Adipose tissue (tissue), 3 donors: ENCODE data around the gene SNX3. TPM values are rescaled to one million over a fixed set of nuclear protein-coding genes. Genes with fewer than 3 reads are reported as not detected.

Experiments
- H3K27ac ChIP-seq: one replicate; pipeline ENCODE4 v1.5.1; 2013; ENCODE audit warnings: low read depth, low read length
- WGBS, 3 donors: extraction: QIAGEN DNeasy Blood & Tissue Kit; methylation state at CpG; one replicate each; pipeline ENCODE4 v1.1.7; 2013; 5-methylcytosine and 5-hydroxymethylcytosine counted together
- polyA plus RNA-seq, 3 donors: library from polyadenylated mRNA; stranded (reverse); fragments of 200-250 nt; gene quantifications; one replicate each; pipeline ENCODE4 v1.2.3, GENCODE V29; 2013
- donor health status: healthy with polysubstance abuse.
- donor health status: Bipolar disorder and iron deficiency.
- donor health status: healthy.

SNX3 gene
- polyA plus RNA-seq, 3 donors, result 91.6 to 430 (median 244) TPM

DNA sequence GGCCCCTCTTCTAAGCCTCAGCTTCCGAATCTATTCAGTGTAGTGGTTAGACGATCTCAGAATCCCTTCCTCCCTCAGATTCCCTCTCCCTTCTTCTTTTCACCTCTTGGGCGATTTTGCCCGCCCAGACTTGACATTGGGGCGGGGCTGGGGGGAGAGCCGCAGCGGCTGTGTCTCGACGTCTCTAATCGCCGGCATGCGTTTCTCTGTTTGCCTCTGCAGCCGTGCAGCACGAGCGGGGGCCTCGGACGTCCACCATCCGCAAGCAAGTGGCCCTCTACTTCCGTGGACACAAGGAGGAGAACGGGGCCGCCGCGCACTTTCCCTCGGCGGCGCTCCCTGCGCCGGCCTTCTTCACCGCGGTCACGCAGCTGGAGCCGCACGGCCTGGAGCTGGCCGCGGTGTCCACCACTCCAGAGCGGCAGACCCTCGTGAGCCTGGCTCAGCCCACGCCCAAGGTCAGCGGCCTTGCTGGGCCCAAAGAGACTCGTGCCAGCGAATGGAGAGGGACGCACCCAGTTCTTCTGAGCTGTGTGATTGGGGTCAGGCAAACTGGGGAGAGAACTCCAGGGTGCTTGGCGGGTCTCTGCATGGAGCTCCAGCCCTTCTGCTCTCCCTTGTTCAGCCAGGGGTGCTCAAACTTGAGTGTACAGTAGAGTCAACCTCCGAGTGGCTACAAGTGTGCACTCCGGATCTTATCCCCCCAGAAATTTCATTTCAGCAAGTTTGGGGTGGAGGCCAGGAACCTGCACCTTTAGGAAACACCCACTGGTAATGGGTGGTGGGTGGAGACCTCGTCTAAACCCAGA, 84.4 kb downstream of the SNX3 start:
- H3K27ac ChIP-seq, result no peak overlapping the region
- WGBS, 3 donors, result 13 to 19% (median 13%) methylated on average over 46 of the region's 46 CpGs

DNA sequence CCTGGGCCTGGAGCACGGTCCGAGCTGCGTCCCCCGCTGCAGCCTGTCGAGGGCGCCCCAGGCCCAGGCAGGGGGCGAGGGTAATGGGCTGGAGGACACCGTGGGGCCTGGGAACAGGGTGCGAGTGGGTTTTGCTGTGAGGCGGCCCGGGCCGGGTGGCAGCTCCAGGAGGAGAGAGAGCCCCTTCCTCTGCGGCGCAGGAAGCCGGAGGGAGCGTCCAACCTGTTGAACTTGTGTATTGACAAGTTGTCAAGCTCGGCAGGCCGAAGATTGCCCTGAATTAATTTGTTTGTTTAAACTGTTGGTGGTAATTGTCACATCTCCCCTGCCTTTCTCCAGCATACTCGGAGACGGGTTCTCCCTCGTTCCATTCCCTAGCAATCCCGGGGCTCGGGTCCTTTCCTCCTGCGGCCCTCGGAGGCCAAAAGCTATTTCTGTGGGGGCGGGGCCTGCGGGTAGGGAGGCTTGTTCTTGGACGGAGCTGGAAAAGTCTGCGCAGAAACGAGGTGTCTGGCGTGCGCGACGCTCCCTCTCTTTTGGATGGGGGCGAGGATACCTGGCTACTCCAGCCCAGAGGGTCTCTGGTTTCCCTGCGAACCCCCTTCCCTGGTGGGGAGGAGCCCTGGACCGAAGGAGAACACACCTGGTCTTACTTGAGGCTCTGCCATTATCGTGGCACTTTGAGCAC, 85.1 kb downstream of the SNX3 start:
- no peak overlapping the region for H3K27ac ChIP-seq
- 2 to 4% (median 3%) methylated on average over 38 of the region's 38 CpGs for WGBS, 3 donors

DNA sequence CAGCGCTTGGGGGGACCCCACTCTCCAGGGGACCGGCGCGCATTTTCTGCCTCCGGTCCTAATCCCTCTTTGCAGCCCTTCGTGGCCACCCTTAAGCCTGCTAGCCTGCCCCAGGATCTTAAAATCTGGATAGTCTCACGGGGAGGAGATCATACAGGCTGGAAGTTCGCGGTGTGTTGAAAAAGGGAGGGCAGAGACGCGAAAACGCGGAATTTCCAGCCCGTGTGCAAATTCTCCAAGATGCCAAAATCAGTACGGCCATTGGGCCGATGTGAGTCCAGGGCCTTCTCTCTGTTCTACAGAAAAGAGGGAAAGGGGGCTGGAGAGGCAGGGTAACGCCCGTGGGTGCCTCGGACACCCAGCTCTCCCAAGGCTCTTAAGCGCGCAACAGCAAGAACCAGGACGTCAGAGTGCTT, 85.7 kb downstream of the SNX3 start:
- WGBS, 3 donors, result 8 to 17% (median 11%) methylated on average over 22 of the region's 22 CpGs
- H3K27ac ChIP-seq, result no peak overlapping the region

DNA sequence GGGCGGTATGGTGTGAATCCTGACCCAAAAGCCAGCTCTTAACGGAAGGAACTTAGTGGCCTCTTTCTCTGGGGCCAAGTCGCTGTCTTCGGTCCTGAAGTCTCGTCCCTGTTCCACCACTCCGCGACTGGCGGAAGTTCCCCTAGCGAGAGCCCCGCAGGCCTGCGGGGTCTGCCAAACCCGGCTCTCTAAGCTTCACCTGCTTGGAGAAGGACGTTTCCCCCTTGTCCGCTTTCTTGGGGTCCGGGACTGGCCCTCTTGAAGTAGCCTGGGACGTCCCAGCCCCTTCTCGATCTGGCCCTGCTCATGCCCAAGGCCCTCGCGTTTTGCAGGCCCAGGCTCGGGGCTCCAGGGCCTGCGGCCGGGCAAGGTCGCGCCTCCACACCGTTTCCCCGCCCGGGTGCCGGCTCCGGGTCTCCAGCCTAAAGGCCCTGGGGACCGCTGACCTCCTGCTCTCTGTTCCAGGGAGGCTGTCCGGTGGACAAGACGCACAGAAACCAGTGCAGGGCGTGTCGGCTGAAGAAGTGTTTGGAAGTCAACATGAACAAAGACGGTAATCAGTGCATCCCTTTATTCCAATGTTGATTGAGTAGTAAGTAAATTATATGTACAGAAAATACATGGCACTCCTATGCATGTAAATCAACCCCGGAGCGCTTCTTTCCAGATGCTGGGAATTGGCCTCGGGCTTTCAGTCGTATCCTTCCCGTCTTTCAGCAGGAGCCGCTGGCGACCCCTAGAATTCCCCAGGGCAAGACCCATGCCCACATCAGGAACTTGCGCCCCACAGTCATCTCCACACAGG, 86.3 kb downstream of the SNX3 start:
- no peak overlapping the region for H3K27ac ChIP-seq
- WGBS, 3 donors, result 11 to 25% (median 12%) methylated on average over 43 of the region's 43 CpGs

DNA sequence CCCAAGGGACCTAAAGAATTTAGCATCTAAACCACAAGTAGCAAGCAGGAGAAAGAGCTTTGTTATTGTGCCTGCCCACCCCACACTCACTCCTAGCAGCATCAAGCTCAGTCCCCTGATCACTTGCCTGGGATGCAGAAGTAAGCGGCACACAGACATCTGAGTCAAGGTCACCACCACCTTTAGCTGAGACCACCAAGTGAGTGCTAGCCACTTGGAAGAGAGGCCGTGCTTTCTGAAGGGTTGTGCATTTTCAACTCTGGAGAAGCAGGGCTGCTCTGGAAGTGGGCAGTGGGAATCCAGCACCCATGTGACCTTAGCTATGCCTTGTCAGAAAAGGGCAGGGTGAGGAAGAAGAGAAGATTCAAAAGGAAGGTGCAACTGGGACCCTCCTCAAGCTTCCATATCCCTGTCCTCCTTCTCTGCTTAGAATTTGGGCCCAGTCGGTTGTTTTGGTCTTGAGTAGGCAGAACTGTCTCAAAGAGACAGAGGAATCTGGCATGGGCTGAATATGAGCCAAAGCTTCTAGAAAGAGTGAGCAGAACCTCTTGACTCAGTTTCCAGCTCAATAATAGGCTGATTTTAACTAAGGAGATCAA, 88.8 kb downstream of the SNX3 start:
- 46 to 57% (median 50%) methylated on average over 3 of the region's 3 CpGs for WGBS, 3 donors

DNA sequence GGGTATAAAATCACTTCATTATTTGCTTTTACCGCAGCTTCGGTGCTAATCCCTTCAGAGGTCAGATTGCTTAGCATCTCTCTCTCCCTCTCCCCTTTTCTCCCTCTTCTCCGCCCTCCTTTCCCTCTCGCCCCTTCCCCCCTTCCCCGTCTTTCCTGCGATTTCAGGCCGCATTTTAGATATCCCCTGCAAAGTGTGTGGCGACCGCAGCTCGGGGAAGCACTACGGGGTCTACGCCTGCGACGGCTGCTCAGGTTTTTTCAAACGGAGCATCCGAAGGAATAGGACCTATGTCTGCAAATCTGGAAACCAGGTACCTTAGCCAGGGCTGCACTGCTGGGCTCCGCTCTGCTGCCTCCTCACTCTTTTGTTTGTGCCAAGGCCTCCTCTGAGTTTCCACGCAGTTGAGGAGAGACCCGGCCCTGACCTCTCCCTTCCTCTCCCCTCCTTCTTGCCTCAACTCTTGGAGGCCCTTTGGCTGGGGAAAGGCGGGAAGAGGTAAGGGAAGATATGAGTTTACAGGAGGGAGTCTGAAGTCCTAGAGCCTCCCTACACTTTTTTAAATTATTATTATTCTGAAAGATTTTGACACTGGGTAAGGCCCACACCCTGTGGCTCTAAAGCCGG, 89.4 kb downstream of the SNX3 start:
- H3K27ac ChIP-seq, result no peak overlapping the region
- WGBS, 3 donors, result 33 to 40% (median 34%) methylated on average over 21 of the region's 21 CpGs

More for the DNA sequence above, 88.8 kb downstream of the SNX3 start:
- H3K27ac ChIP-seq, result no peak overlapping the region

DNA sequence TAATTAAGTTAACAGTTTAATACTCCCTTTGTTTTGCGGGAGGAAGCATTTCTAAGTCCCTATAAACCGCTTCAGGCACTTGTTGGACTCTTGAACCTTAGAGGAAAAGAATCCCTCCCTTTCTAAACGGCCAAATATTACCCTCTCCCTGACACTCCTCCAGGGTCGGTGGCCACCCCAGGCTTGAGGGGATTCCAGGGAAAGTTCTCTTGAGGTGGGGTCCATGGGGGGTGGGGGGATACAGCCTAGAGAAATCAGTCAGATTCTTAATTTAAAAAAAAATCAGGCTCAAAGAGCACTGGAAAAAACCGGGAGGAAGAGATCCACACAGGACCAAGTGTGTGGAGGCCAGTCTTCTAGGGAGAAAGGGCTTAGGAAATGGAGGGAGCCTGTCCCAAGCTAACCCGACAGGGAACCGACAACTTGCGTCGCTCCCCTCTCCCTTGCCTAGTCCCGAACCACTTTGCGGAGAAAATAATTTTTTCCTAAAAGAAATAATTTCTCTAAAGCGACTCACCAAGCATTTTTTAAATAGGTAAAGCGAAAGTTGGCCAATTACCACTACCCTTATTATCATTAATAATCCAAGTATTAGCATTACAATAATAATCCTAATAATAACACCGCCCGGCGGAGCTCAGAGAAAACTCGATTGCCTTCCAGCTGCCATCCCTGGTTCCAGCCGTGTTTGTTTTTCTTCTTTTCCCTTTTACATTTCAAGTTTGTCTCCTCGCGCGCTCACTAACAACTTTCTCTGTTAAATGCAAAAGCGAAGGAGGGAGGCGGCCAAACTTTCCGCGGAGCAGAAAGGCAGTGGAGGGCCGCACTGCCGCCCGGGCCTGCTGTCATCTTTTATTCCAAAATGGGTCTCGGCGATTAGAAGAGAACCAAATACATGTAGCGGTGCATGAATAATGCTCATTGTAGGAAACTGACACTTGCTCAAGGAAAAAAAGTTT, 90.2 kb downstream of the SNX3 start:
- H3K27ac ChIP-seq, result no peak overlapping the region
- 22 to 25% (median 22%) methylated on average over 31 of the region's 31 CpGs for WGBS, 3 donors

DNA sequence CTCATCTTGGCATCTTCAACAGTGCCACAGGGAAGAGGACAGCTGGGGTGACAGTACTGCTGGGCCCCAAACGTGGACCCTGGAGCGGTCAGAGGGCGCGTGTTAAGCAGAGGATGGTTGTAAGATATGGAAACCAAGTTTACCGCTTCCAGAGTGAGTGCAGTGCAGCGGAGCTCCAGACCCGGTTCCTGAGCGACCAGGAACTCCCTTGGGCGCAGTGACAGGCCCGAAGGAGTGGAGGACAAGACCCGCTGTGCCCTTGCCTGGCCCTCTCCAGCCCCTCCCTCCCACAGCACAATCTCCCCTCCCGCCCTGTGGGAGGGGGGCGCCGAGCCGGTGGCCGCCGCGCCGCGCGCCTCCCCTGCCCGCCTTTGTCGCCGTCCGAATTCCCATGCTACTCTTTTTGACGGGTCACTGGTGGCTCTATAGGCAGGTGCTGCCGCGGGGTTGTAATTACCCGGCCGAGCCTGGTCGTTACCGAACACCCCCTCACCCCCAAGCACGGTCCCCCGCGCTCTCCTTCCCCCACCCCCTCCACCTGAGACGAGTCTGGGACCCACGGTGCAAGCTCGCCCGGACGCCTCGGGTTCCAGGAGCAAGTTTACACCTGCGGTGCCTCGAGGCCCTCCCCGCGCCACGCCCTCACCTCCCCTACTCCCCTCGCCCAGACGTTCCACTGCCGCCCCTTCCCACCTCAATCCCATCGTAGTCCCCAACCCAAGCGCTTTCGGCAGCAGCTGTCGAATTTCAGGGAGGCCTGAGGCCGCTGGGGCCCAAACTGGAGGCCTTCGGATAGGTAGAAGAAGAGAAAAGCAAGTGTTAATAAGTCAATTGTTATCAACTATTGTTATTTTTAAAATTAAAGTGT, 91.1 kb downstream of the SNX3 start:
- H3K27ac ChIP-seq, result no peak overlapping the region
- WGBS, 3 donors, result 9 to 14% (median 11%) methylated on average over 54 to 55 of the region's 55 CpGs

DNA sequence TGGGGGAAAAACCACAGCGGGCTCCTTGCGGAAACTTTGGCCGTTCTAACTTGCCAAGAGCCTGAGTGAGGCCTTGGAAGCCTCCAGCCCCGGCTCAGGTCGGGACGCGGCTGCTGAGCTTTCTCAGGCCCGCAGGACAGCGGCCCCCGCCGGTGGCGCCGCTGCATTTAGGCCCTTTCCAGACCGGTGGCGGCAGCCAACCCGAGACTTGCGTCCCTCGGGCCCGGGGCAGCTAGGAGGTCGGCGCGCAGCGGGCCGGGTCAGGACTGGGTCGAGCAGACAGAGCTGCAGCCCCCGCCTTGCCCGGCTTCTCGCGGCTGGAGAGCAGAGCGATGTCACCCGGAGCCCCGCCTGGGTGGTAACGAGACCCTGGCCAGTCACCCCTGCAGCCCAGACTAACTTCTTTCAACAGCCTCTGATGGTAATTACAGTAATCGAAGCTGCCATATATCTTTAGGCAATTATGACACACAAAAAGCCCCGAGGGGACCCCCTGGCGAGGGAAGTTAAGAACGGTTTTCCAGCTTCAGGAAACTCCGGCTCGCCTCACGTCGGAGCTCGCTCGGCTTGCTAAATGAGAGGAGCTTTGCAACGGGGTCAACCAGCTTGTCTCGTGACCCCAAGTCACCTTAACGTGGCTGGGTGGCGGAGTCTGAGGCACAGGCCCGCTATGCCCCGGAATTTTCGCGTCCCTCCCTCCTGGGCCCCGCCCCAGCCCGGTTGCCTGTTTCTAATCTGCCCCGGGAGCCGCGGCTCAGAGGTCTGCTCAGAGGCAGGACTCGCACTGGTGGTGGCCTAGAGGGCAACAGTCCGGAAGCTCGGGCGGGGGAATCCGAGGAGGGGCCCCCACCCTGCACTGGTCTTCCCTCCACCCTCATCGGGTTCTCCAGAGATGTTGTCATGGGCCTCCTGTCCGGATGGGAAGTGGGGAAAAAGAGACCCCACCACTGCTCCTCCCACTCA, 92.1 kb downstream of the SNX3 start:
- 2 to 5% (median 3%) methylated on average over 63 of the region's 63 CpGs for WGBS, 3 donors
- no peak overlapping the region for H3K27ac ChIP-seq

DNA sequence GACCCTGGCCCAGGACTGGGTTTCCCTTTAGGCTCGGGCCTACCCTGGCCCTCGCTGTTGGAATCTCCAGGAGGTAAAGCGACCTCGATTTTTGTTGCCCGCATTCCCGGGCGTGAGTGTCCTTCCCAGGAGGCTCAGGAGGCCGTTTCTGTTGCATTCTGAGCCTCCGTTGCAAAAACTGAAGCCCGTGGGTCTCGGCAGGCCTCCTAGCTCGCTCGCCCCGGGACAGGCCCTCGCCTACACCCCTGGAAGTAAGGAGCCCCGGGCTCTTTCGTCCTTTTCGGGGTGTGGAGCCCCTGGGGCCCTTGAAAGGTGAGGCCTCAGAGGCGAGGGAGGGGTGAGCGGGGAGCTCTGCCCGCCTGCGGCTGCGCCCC, 92.8 kb downstream of the SNX3 start:
- WGBS, 3 donors, result 16 to 30% (median 26%) methylated on average over 23 of the region's 23 CpGs
- H3K27ac ChIP-seq, result no peak overlapping the region

DNA sequence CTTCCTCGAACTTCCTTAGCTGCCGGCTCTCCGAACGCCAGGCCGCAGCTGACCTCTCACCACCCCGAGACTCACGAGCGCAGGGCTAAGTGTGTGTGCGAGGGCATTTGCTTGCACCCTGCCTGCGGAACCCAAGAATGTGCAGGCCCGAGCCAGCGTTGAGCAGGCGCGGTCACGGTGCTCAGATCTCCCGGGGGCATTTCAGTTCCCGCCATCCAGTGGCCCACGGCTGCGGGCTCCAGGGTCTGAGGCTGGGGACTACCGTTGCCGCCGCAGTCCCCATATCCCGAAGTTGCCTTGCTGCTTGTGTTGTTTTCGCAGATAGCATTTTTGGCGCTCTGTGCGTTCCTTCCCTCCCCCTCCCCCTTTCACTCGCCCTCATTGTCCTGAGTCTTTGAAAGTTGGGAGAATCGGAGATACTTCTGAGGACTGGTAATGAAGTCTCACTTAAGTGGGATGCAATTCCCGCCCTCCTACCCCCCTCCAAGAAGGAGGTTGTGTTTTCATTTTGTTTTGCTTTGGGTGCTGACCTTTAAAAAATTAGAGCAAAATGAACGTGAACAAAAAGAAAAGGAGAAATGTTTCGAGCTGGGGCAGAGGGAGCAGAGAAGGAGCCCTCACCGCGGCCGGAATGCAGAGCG, 93.3 kb downstream of the SNX3 start:
- H3K27ac ChIP-seq, result no peak overlapping the region
- WGBS, 3 donors, result 27 to 34% (median 31%) methylated on average over 35 of the region's 35 CpGs

DNA sequence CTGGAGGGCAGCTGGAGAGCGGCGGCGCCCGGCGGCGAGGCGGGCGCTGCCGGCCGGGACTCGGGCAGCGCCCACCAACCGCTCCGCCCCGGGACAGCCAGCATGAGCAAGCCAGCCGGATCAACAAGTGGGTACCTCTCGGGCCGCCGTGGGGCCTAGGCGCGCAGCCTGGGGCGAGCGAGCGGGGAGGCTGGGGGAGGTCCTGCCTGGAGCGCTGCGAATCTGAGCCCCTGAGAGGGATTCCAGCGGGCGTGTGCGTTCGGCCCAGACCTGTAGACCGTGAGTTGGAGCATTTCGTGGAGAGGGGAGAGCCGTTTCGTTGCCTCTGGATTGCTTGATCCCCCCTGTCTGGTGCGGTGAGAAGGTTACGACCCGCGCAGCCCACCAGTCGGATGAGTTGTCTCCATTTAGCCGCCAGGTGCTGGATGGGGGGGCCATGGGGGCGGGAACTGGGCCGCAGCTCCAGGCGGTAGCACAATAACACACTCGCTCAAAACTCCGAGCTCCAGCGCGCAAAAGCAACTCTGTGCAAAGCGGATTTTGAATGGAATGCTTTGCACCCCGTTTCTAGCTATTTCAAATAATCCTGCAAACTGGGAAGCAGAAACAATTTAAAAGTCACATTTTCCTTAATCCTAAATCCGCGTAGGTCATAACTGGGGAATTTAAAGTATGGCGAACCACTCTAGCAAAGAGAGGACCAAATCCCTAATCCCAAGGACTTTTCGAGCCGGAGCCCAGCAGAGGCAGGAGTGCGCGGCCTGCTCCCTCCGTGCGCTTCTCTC, 94.0 kb downstream of the SNX3 start:
- no peak overlapping the region for H3K27ac ChIP-seq
- WGBS, 3 donors, result 8 to 9% (median 8%) methylated on average over 58 of the region's 58 CpGs

DNA sequence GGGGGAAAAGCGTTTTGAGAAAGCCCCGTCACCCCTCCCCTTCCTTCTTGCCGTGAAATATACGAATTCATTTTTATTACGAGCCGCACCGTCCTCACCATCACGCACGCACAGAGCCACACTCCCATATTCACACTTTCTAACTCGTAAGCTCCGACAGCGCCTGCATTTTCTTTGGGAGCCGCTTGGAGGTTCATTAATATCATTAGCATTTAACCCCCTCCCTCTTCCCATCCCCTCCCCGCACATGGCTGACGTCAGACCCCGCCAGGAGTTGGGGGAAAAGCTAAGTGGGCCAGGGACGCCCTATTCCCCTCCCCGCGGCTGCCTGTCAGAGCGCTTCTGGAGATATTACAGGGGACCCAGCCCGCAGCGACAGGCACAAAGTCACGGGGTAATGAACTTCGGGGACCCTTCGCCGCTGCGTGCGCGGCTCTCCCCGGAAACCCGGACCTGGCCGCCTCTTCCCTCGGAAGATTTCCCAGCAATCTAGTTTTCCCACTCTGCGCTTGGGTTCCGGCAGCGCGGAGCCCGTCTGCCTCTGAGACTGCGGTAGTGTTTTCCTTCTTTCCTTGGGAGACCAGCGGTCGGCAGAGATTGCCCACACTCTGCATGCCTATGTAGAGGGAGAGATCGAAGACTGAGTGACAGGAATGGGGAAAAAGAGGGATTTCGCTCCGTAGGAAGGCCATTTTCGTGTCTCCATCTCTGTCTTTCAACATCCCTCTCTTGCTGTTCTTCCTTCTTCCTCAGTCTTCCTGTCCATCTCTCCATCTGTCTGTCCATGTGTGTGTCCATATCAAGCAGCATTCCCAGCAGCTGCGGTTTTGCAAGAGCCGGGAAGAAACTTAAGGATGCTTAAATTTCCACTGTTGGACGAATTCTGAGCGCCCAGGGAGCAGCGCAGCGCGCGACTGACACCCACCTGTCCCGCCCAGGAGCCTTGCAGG, 94.9 kb downstream of the SNX3 start, which contains the start of gene NR2E1:
Gene NR2E1 (plus strand): TSS at position 309 of the 950 bp plus-strand sequence. CDS start 744 bp downstream, outside the sequence.
- 3 to 4% (median 3%) methylated on average over 54 of the region's 54 CpGs for WGBS, 3 donors
- no peak within 1 kb of the TSS for H3K27ac ChIP-seq
